K562 (cell line): ENCODE measurements around the gene MATK. TPM values are rescaled to one million over a fixed set of nuclear protein-coding genes. Genes with fewer than 3 reads are reported as not detected.

Experiments used
- BHLHE40 ChIP-seq: IDR thresholded peaks from 2 replicates; pipeline ENCODE4 v1.6.1; 2011; ENCODE audit warnings: low read length, improper control_type of control experiment
- CBFA2T3 ChIP-seq: fragments of 450-650 bp; IDR thresholded peaks from 2 replicates; pipeline ENCODE4 v1.6.1; 2017
- POLR2G ChIP-seq: fragments of 200-400 bp; formaldehyde crosslinking; IDR thresholded peaks from 2 replicates; pipeline ENCODE4 v1.6.1; 2017; ENCODE audit warnings: low read depth, mild to moderate bottlenecking, antibody characterized with exemption, low read length, moderate library complexity
- TCFL5 ChIP-seq: fragments of 250-450 bp; sonication (Bioruptor Pico); conservative IDR thresholded peaks from 2 replicates; pipeline ENCODE4 v1.6.1; 2021; ENCODE audit warnings: mild to moderate bottlenecking, moderate library complexity, matching md5 sums
- polyA plus RNA-seq, 8 experiments: library from polyadenylated mRNA; depleted of rRNA in 4 of 8; stranded (reverse) in 5 of 8; unstranded in 3 of 8; fragments of >200 nt; fragmentation: Nextera tagmentation in 2 of 8; fragmentation: Illumina TruSeq in 1 of 8; extraction: Ambion mirVana in 2 of 8; extraction: Trizol in 1 of 8; gene quantifications; 2 replicates each; pipeline versions ENCODE4 v1.2.1 to v1.2.3, GENCODE V29; 2011 to 2014; ENCODE audit warnings: inconsistent platforms in 1 of 8, missing spikeins in 1 of 8
- total RNA-seq, 7 experiments: library from RNA; depleted of rRNA in 6 of 7; stranded (reverse); fragments of >200 nt in 6 of 7; fragmentation: Illumina TruSeq in 2 of 7; extraction: Trizol in 2 of 7; gene quantifications; 2 replicates each; pipeline versions ENCODE4 v1.2.1 to v1.2.3, GENCODE V29; 2011 to 2021; ENCODE audit warnings: low replicate concordance in 1 of 7
- TF ChIP-seq, protein P1 (sequence below): sonication (generic); formaldehyde crosslinking; IDR thresholded peaks from 2 replicates; pipeline ENCODE4 v1.8.1; 2023; ENCODE audit warnings: mild to moderate bottlenecking, missing genetic modification reagents
- TF ChIP-seq, protein P2 (sequence below): fragments of 250-450 bp; sonication (Bioruptor Pico); IDR thresholded peaks from 2 replicates; pipeline ENCODE4 v1.5.0; 2021; ENCODE audit warnings: mild to moderate bottlenecking, moderate library complexity
- TF ChIP-seq, protein P3 (sequence below): sonication (generic); formaldehyde crosslinking; IDR thresholded peaks from 2 replicates; pipeline ENCODE4 v1.5.0; 2020; ENCODE audit warnings: missing genetic modification reagents
- TF ChIP-seq, protein P4 (sequence below): fragments of 450-650 bp; IDR thresholded peaks from 2 replicates; pipeline ENCODE4 v1.6.1; 2016; ENCODE audit warnings: mild to moderate bottlenecking, moderate library complexity

Gene MATK
- total and polyA plus RNA-seq, 9 of the 15 experiments (the other 6 are each of a cell fraction or from before 2014, with no cell fraction given): 0.08 to 41.5 (median 21.4) TPM

DNA sequence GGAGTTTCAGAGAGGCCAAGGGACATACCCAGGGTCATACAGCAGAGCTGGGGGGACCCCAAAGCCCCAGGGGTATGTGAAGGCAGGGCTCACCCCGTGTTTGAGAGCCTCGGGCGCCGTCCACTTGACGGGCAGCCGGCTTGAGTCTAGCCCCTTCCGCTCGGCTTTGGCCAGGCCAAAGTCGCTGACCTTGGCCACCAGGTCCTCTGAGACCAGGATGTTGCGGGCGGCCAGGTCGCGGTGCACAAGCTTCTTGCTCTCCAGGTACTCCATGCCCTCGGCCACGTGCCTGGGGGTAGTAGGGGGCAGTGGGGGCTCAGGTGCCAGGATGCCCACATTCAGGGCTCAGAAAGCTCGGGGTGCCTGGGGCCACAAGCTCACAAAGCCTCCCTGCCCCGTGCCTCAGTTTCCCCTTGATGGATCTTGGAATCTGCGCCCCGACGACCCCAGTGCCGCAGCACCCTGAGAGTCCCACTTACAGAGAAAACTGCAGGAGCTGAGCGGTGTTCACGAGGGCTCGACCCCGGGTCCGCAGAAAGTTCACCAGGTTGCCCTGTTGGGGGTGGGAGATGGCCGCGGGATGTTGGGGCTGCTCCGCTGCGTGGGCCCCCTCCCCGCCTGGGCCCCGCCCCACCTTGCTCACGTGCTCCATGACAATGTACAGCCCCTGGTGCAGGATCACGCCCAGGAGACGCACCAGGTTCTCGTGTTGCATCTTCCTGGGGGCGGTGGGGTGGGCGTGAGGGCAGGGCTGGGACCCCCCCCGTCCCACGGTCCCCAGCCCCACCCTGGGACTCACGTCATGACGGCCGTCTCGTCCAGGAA lies 7.1 kb downstream of the MATK start (continued):
- TF ChIP-seq, protein P1, sequence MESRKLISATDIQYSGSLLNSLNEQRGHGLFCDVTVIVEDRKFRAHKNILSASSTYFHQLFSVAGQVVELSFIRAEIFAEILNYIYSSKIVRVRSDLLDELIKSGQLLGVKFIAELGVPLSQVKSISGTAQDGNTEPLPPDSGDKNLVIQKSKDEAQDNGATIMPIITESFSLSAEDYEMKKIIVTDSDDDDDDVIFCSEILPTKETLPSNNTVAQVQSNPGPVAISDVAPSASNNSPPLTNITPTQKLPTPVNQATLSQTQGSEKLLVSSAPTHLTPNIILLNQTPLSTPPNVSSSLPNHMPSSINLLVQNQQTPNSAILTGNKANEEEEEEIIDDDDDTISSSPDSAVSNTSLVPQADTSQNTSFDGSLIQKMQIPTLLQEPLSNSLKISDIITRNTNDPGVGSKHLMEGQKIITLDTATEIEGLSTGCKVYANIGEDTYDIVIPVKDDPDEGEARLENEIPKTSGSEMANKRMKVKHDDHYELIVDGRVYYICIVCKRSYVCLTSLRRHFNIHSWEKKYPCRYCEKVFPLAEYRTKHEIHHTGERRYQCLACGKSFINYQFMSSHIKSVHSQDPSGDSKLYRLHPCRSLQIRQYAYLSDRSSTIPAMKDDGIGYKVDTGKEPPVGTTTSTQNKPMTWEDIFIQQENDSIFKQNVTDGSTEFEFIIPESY (CRISPR knock-in tag): peak; percentile 23; the same call in 1 of the 2 replicates
- TF ChIP-seq, protein P2, sequence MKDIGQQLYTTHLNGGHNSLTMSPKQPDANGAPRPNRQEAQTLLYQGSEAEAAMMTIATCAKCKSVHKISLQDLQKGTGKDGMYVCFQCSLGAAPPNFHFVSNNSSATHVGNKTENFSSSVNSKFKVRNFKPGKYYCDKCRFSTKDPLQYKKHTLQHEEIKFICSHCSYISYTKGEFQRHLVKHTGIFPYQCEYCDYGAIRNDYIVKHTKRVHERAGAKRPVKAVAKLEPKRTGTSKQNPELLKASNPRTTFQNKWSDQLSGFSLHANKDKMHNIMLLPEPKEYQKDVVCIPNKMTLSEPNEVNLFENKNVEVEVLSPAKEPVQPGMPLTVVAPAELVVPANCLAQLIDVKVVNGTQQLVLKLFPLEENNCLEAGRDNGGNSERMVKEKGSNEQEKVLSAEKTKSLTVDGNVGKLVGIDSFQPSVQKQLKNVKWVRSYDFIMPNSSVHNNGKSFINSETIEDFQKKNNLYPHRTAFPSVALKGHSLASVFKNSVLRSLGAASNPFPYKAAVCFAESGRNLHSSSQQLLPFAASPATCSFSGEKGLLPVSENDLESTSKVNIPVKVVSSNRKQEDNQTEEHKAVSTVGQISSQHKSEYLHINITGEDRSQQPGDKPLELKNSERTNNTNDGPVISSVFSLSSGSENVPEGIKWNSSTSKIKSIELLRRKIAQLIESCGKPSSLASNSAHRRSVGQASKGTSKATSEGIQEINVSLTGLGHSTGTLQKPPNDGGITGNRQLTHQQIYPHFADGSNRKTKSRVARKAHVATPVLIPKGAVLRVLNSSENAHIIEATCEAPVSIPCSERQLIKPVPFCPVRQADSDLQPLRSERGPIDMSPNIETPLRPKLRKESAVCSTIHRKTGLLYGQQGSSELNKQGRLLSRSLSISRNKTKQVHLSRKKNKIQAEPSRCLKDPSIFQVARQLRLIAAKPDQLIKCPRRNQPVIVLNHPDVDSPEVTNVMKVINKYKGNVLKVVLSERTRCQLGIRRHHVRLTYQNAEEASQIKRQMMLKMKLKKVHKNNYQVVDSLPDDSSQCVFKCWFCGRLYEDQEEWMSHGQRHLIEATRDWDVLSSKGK: no peak
- TF ChIP-seq BHLHE40: peak; percentile 54; the same call in 1 of the 2 replicates
- TF ChIP-seq, protein P3, sequence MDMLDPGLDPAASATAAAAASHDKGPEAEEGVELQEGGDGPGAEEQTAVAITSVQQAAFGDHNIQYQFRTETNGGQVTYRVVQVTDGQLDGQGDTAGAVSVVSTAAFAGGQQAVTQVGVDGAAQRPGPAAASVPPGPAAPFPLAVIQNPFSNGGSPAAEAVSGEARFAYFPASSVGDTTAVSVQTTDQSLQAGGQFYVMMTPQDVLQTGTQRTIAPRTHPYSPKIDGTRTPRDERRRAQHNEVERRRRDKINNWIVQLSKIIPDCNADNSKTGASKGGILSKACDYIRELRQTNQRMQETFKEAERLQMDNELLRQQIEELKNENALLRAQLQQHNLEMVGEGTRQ (CRISPR knock-in tag): peak; percentile 59
- peak; percentile 60 for TF ChIP-seq POLR2G
- no peak for TF ChIP-seq TCFL5 (CRISPR knock-in tag)
- TF ChIP-seq, protein P4, sequence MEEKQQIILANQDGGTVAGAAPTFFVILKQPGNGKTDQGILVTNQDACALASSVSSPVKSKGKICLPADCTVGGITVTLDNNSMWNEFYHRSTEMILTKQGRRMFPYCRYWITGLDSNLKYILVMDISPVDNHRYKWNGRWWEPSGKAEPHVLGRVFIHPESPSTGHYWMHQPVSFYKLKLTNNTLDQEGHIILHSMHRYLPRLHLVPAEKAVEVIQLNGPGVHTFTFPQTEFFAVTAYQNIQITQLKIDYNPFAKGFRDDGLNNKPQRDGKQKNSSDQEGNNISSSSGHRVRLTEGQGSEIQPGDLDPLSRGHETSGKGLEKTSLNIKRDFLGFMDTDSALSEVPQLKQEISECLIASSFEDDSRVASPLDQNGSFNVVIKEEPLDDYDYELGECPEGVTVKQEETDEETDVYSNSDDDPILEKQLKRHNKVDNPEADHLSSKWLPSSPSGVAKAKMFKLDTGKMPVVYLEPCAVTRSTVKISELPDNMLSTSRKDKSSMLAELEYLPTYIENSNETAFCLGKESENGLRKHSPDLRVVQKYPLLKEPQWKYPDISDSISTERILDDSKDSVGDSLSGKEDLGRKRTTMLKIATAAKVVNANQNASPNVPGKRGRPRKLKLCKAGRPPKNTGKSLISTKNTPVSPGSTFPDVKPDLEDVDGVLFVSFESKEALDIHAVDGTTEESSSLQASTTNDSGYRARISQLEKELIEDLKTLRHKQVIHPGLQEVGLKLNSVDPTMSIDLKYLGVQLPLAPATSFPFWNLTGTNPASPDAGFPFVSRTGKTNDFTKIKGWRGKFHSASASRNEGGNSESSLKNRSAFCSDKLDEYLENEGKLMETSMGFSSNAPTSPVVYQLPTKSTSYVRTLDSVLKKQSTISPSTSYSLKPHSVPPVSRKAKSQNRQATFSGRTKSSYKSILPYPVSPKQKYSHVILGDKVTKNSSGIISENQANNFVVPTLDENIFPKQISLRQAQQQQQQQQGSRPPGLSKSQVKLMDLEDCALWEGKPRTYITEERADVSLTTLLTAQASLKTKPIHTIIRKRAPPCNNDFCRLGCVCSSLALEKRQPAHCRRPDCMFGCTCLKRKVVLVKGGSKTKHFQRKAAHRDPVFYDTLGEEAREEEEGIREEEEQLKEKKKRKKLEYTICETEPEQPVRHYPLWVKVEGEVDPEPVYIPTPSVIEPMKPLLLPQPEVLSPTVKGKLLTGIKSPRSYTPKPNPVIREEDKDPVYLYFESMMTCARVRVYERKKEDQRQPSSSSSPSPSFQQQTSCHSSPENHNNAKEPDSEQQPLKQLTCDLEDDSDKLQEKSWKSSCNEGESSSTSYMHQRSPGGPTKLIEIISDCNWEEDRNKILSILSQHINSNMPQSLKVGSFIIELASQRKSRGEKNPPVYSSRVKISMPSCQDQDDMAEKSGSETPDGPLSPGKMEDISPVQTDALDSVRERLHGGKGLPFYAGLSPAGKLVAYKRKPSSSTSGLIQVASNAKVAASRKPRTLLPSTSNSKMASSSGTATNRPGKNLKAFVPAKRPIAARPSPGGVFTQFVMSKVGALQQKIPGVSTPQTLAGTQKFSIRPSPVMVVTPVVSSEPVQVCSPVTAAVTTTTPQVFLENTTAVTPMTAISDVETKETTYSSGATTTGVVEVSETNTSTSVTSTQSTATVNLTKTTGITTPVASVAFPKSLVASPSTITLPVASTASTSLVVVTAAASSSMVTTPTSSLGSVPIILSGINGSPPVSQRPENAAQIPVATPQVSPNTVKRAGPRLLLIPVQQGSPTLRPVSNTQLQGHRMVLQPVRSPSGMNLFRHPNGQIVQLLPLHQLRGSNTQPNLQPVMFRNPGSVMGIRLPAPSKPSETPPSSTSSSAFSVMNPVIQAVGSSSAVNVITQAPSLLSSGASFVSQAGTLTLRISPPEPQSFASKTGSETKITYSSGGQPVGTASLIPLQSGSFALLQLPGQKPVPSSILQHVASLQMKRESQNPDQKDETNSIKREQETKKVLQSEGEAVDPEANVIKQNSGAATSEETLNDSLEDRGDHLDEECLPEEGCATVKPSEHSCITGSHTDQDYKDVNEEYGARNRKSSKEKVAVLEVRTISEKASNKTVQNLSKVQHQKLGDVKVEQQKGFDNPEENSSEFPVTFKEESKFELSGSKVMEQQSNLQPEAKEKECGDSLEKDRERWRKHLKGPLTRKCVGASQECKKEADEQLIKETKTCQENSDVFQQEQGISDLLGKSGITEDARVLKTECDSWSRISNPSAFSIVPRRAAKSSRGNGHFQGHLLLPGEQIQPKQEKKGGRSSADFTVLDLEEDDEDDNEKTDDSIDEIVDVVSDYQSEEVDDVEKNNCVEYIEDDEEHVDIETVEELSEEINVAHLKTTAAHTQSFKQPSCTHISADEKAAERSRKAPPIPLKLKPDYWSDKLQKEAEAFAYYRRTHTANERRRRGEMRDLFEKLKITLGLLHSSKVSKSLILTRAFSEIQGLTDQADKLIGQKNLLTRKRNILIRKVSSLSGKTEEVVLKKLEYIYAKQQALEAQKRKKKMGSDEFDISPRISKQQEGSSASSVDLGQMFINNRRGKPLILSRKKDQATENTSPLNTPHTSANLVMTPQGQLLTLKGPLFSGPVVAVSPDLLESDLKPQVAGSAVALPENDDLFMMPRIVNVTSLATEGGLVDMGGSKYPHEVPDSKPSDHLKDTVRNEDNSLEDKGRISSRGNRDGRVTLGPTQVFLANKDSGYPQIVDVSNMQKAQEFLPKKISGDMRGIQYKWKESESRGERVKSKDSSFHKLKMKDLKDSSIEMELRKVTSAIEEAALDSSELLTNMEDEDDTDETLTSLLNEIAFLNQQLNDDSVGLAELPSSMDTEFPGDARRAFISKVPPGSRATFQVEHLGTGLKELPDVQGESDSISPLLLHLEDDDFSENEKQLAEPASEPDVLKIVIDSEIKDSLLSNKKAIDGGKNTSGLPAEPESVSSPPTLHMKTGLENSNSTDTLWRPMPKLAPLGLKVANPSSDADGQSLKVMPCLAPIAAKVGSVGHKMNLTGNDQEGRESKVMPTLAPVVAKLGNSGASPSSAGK: no peak
- no peak for TF ChIP-seq CBFA2T3
